ENCODE data around the gene ROR1. TPM values are rescaled to one million over a fixed set of nuclear protein-coding genes. Genes with fewer than 3 reads are reported as not detected.

Gene ROR1
- total RNA-seq, 1 donor from 2014 or later: 6.7 TPM

- no peak for DNase-seq (ENCODE audit: low spot score)
- Mint-ChIP-seq H3K27ac (ENCODE audit: unreplicated experiment) (no peak overlapping the region), H3K4me3 (ENCODE audit: unreplicated experiment) (no peak overlapping the region), H3K36me3 (ENCODE audit: low read depth, unreplicated experiment) (no peaks in the 10 kb centered on the region), H3K9me3 (ENCODE audit: unreplicated experiment) (no peaks in the 10 kb centered on the region), H3K4me1 (ENCODE audit: unreplicated experiment) (peaks cover 5% of the 10 kb centered on the region), H3K27me3 (ENCODE audit: unreplicated experiment) (peaks cover 1% of the 10 kb centered on the region)
- TF ChIP-seq CTCF (IDR thresholded peaks at IDR 0.05; ENCODE audit: unreplicated experiment): no peak
These were observed 116.7 kb downstream of the ROR1 start for GRCh38 chr1:63890468-63890867.

GRCh38 chr1:63891060-63891690 is 117.4 kb downstream of the ROR1 start:
- H3K9me3 Mint-ChIP-seq (ENCODE audit: unreplicated experiment): no peaks in the 10 kb centered on the region
- no peak for TF ChIP-seq CTCF (IDR thresholded peaks at IDR 0.05; ENCODE audit: unreplicated experiment)
- no peaks in the 10 kb centered on the region for H3K36me3 Mint-ChIP-seq (ENCODE audit: low read depth, unreplicated experiment)
- H3K4me1 Mint-ChIP-seq (ENCODE audit: unreplicated experiment): peaks cover 5% of the 10 kb centered on the region
- peaks cover 1% of the 10 kb centered on the region for H3K27me3 Mint-ChIP-seq (ENCODE audit: unreplicated experiment)
- H3K27ac Mint-ChIP-seq (ENCODE audit: unreplicated experiment): no peak overlapping the region
- no peak for DNase-seq (ENCODE audit: low spot score)
- H3K4me3 Mint-ChIP-seq (ENCODE audit: unreplicated experiment): no peak overlapping the region

GRCh38 chr1:63892632-63893395 is 119.0 kb downstream of the ROR1 start:
- DNase-seq (ENCODE audit: low spot score): no peak
- Mint-ChIP-seq H3K36me3 (ENCODE audit: low read depth, unreplicated experiment) (no peaks in the 10 kb centered on the region), H3K4me3 (ENCODE audit: unreplicated experiment) (no peak overlapping the region), H3K27me3 (ENCODE audit: unreplicated experiment) (peaks cover 1% of the 10 kb centered on the region), H3K27ac (ENCODE audit: unreplicated experiment) (no peak overlapping the region), H3K4me1 (ENCODE audit: unreplicated experiment) (peaks cover 5% of the 10 kb centered on the region), H3K9me3 (ENCODE audit: unreplicated experiment) (no peaks in the 10 kb centered on the region)
- TF ChIP-seq CTCF (IDR thresholded peaks at IDR 0.05; ENCODE audit: unreplicated experiment): no peak

- DNase-seq (ENCODE audit: low spot score): no peak
- H3K4me1 Mint-ChIP-seq (ENCODE audit: unreplicated experiment): peaks cover 5% of the 10 kb centered on the region
- no peak for TF ChIP-seq CTCF (IDR thresholded peaks at IDR 0.05; ENCODE audit: unreplicated experiment)
These were observed 120.2 kb downstream of the ROR1 start for GRCh38 chr1:63893976-63894375.

GRCh38 chr1:63894627-63895265 is 120.9 kb downstream of the ROR1 start:
- peaks cover 5% of the 10 kb centered on the region for H3K4me1 Mint-ChIP-seq (ENCODE audit: unreplicated experiment)
- no peak for DNase-seq (ENCODE audit: low spot score)
- H3K36me3 Mint-ChIP-seq (ENCODE audit: low read depth, unreplicated experiment): no peaks in the 10 kb centered on the region
- H3K4me3 Mint-ChIP-seq (ENCODE audit: unreplicated experiment): no peak overlapping the region
- no peak overlapping the region for H3K27ac Mint-ChIP-seq (ENCODE audit: unreplicated experiment)
- H3K9me3 Mint-ChIP-seq (ENCODE audit: unreplicated experiment): no peaks in the 10 kb centered on the region
- TF ChIP-seq CTCF (IDR thresholded peaks at IDR 0.05; ENCODE audit: unreplicated experiment): no peak
- H3K27me3 Mint-ChIP-seq (ENCODE audit: unreplicated experiment): peaks cover 3% of the 10 kb centered on the region

More at GRCh38 chr1:63893976-63894375, 120.2 kb downstream of the ROR1 start:
- Mint-ChIP-seq H3K27me3 (ENCODE audit: unreplicated experiment) (peaks cover 3% of the 10 kb centered on the region), H3K27ac (ENCODE audit: unreplicated experiment) (no peak overlapping the region), H3K9me3 (ENCODE audit: unreplicated experiment) (no peaks in the 10 kb centered on the region), H3K4me3 (ENCODE audit: unreplicated experiment) (no peak overlapping the region), H3K36me3 (ENCODE audit: low read depth, unreplicated experiment) (no peaks in the 10 kb centered on the region)
